Neuron (in vitro differentiated cells): ENCODE measurements around the gene MYPOP.

ENCODE experiments used
- H2AFZ ChIP-seq: one replicate; pipeline ENCODE4 v1.6.1; 2013; ENCODE audit warnings: low read depth, mild to moderate bottlenecking, inconsistent platforms, low read length, moderate library complexity
- H3K27me3 ChIP-seq: one replicate; pipeline ENCODE4 v1.6.1; 2013; ENCODE audit warnings: low read length; ENCODE audit not compliant: insufficient read depth
- H3K36me3 ChIP-seq: one replicate; pipeline ENCODE4 v1.6.1; 2013; ENCODE audit warnings: low read length; ENCODE audit not compliant: insufficient read depth
- H3K4me1 ChIP-seq: one replicate; pipeline ENCODE4 v1.6.1; 2013; ENCODE audit warnings: low read length; ENCODE audit not compliant: insufficient read depth
- H3K4me3 ChIP-seq: 2 replicates; pipeline ENCODE4 v1.5.1; 2013; ENCODE audit warnings: mild to moderate bottlenecking, low read length, moderate library complexity
- H3K9me3 ChIP-seq: one replicate; pipeline ENCODE4 v1.6.1; 2013; ENCODE audit warnings: low read length

Gene MYPOP

GRCh38 chr19:45884682-45885555 is 17.5 kb downstream of the MYPOP start:
- peaks cover 16% of the 10 kb centered on the region for H3K36me3 ChIP-seq
- H3K4me3 ChIP-seq = peak overlapping the region; percentile 74
- no peaks in the 10 kb centered on the region for H3K9me3 ChIP-seq
- peaks cover 20% of the 10 kb centered on the region for H3K4me1 ChIP-seq
- no peaks in the 10 kb centered on the region for H3K27me3 ChIP-seq
- no peak overlapping the region for H2AFZ ChIP-seq

- Histone ChIP-seq H3K4me3 (no peak overlapping the region), H3K9me3 (no peaks in the 10 kb centered on the region), H3K27me3 (no peaks in the 10 kb centered on the region), H3K4me1 (peaks cover 20% of the 10 kb centered on the region), H3K36me3 (peaks cover 16% of the 10 kb centered on the region), H2AFZ (no peak overlapping the region)
These were observed 18.3 kb downstream of the MYPOP start for GRCh38 chr19:45883881-45884681.

- Histone ChIP-seq H3K4me3 (no peak overlapping the region), H3K9me3 (no peaks in the 10 kb centered on the region), H3K36me3 (peaks cover 16% of the 10 kb centered on the region)
These were observed 18.9 kb downstream of the MYPOP start for GRCh38 chr19:45883586-45883880.

GRCh38 chr19:45882652-45883585 is 19.5 kb downstream of the MYPOP start:
- peaks cover 16% of the 10 kb centered on the region for H3K36me3 ChIP-seq
- H3K4me1 ChIP-seq = peaks cover 20% of the 10 kb centered on the region
- H3K27me3 ChIP-seq = no peaks in the 10 kb centered on the region
- H2AFZ ChIP-seq = no peak overlapping the region
- H3K4me3 ChIP-seq = no peak overlapping the region
- no peaks in the 10 kb centered on the region for H3K9me3 ChIP-seq

More at GRCh38 chr19:45883586-45883880, 18.9 kb downstream of the MYPOP start:
- no peaks in the 10 kb centered on the region for H3K27me3 ChIP-seq
- H2AFZ ChIP-seq = no peak overlapping the region
- H3K4me1 ChIP-seq = peaks cover 20% of the 10 kb centered on the region

GRCh38 chr19:45881909-45882528 is 20.4 kb downstream of the MYPOP start:
- Histone ChIP-seq H2AFZ (no peak overlapping the region), H3K9me3 (no peaks in the 10 kb centered on the region), H3K36me3 (peaks cover 16% of the 10 kb centered on the region), H3K27me3 (no peaks in the 10 kb centered on the region), H3K4me1 (peaks cover 19% of the 10 kb centered on the region), H3K4me3 (no peak overlapping the region)

GRCh38 chr19:45881082-45881908 is 21.1 kb downstream of the MYPOP start:
- H3K27me3 ChIP-seq = no peaks in the 10 kb centered on the region
- H2AFZ ChIP-seq = no peak overlapping the region
- H3K4me3 ChIP-seq = no peak overlapping the region
- peaks cover 16% of the 10 kb centered on the region for H3K36me3 ChIP-seq
- no peaks in the 10 kb centered on the region for H3K9me3 ChIP-seq
- H3K4me1 ChIP-seq = peaks cover 22% of the 10 kb centered on the region

GRCh38 chr19:45879971-45880370 is 22.4 kb downstream of the MYPOP start:
- Histone ChIP-seq H3K36me3 (peaks cover 16% of the 10 kb centered on the region), H3K27me3 (no peaks in the 10 kb centered on the region), H3K9me3 (no peaks in the 10 kb centered on the region), H3K4me1 (peaks cover 18% of the 10 kb centered on the region), H2AFZ (no peak overlapping the region), H3K4me3 (no peak overlapping the region)

GRCh38 chr19:45879055-45879454 is 23.4 kb downstream of the MYPOP start:
- peaks cover 8% of the 10 kb centered on the region for H3K36me3 ChIP-seq
- H3K9me3 ChIP-seq = no peaks in the 10 kb centered on the region
- no peak overlapping the region for H2AFZ ChIP-seq
- H3K27me3 ChIP-seq = no peaks in the 10 kb centered on the region
- peaks cover 15% of the 10 kb centered on the region for H3K4me1 ChIP-seq
- no peak overlapping the region for H3K4me3 ChIP-seq

- Histone ChIP-seq H3K9me3 (no peaks in the 10 kb centered on the region), H3K4me1 (peaks cover 14% of the 10 kb centered on the region), H3K36me3 (peaks cover 3% of the 10 kb centered on the region), H3K27me3 (no peaks in the 10 kb centered on the region), H2AFZ (no peak overlapping the region), H3K4me3 (no peak overlapping the region)
These were observed 24.2 kb downstream of the MYPOP start for GRCh38 chr19:45878043-45878794.

- Histone ChIP-seq H3K36me3 (no peaks in the 10 kb centered on the region), H3K4me3 (no peak overlapping the region), H2AFZ (peak overlapping the region; percentile 88), H3K27me3 (no peaks in the 10 kb centered on the region), H3K4me1 (peaks cover 14% of the 10 kb centered on the region), H3K9me3 (no peaks in the 10 kb centered on the region)
These were observed 25.8 kb downstream of the MYPOP start for GRCh38 chr19:45876411-45877197.

- Histone ChIP-seq H3K27me3 (no peaks in the 10 kb centered on the region), H3K4me1 (peaks cover 14% of the 10 kb centered on the region)
These were observed 26.3 kb downstream of the MYPOP start for GRCh38 chr19:45876161-45876410.

More at GRCh38 chr19:45876161-45876410, 26.3 kb downstream of the MYPOP start:
- Histone ChIP-seq H2AFZ (peak overlapping the region; percentile 88), H3K9me3 (no peaks in the 10 kb centered on the region), H3K36me3 (no peaks in the 10 kb centered on the region), H3K4me3 (no peak overlapping the region)
